H9 (cell line): ENCODE data around the gene SCT. TPM values are rescaled to one million over a fixed set of nuclear protein-coding genes. Genes with fewer than 3 reads are reported as not detected.

ENCODE experiments used
- DNase-seq: peaks from one replicate; pipeline ENCODE4 v3.0.0-alpha.2; 2017
- H2AFZ ChIP-seq: one replicate; pipeline ENCODE4 v1.6.1; 2013; ENCODE audit warnings: mild to moderate bottlenecking, low read length, control low read depth, moderate library complexity
- H2AK5ac ChIP-seq: 2 replicates; pipeline ENCODE4 v1.6.1; 2013; ENCODE audit warnings: low read length, control low read depth, mixed read lengths; ENCODE audit not compliant: insufficient read length
- H2BK120ac ChIP-seq: one replicate; pipeline ENCODE4 v1.6.1; 2013; ENCODE audit warnings: low read depth, mild to moderate bottlenecking, low read length, control low read depth, inconsistent platforms; ENCODE audit not compliant: poor library complexity, severe bottlenecking
- H2BK12ac ChIP-seq: 2 replicates; pipeline ENCODE4 v1.6.1; 2013; ENCODE audit warnings: low read length, control low read depth, mixed read lengths, low read depth; ENCODE audit not compliant: insufficient read length
- H2BK15ac ChIP-seq: 2 replicates; pipeline ENCODE4 v1.6.1; 2013; ENCODE audit warnings: low read depth, low read length, control low read depth
- H2BK20ac ChIP-seq: one replicate; pipeline ENCODE4 v1.6.1; 2013; ENCODE audit warnings: low read depth, mild to moderate bottlenecking, low read length, control low read depth, inconsistent platforms; ENCODE audit not compliant: poor library complexity, severe bottlenecking
- H2BK5ac ChIP-seq: 2 replicates; pipeline ENCODE4 v1.6.1; 2013; ENCODE audit warnings: low read length, control low read depth, mixed read lengths; ENCODE audit not compliant: insufficient read length
- H3K14ac ChIP-seq: 2 replicates; pipeline ENCODE4 v1.6.1; 2013; ENCODE audit warnings: low read length, control low read depth; ENCODE audit not compliant: insufficient read depth
- H3K18ac ChIP-seq: 2 replicates; pipeline ENCODE4 v1.6.1; 2013; ENCODE audit warnings: low read depth, mild to moderate bottlenecking, mixed read lengths, low read length, control low read depth; ENCODE audit not compliant: insufficient read length
- H3K23ac ChIP-seq: 2 replicates; pipeline ENCODE4 v1.6.1; 2013; ENCODE audit warnings: low read length, control low read depth, mixed read lengths, low read depth; ENCODE audit not compliant: insufficient read length
- H3K23me2 ChIP-seq: 2 replicates; pipeline ENCODE4 v1.6.1; 2013; ENCODE audit warnings: low read depth, mild to moderate bottlenecking, mixed read lengths, low read length, control low read depth; ENCODE audit not compliant: insufficient read length, poor library complexity, severe bottlenecking
- H3K27ac ChIP-seq: 2 replicates; pipeline ENCODE4 v1.5.1; 2013; ENCODE audit warnings: low read length, control low read depth, mixed read lengths, low read depth; ENCODE audit not compliant: insufficient read length
- H3K27me3 ChIP-seq: 2 replicates; pipeline ENCODE4 v1.6.1; 2013; ENCODE audit warnings: low read length, control low read depth, inconsistent platforms; ENCODE audit not compliant: insufficient read depth
- H3K4ac ChIP-seq: 2 replicates; pipeline ENCODE4 v1.6.1; 2013; ENCODE audit warnings: low read depth, mild to moderate bottlenecking, control low read depth, inconsistent platforms, low read length, moderate library complexity
- H3K4me1 ChIP-seq: 2 replicates; pipeline ENCODE4 v1.6.1; 2013; ENCODE audit warnings: low read length, control low read depth, inconsistent platforms; ENCODE audit not compliant: insufficient read depth
- H3K4me2 ChIP-seq: 2 replicates; pipeline ENCODE4 v1.6.1; 2013; ENCODE audit warnings: low read length, control low read depth, mixed read lengths; ENCODE audit not compliant: insufficient read length, insufficient read depth
- H3K56ac ChIP-seq: 2 replicates; pipeline ENCODE4 v1.6.1; 2013; ENCODE audit warnings: low read depth, mild to moderate bottlenecking, mixed read lengths, low read length, control low read depth; ENCODE audit not compliant: insufficient read length
- H3K79me1 ChIP-seq: 2 replicates; pipeline ENCODE4 v1.6.1; 2013; ENCODE audit warnings: low read depth, mild to moderate bottlenecking, moderate library complexity, low read length, control low read depth, inconsistent platforms; ENCODE audit not compliant: insufficient read depth, poor library complexity, severe bottlenecking
- H3K79me2 ChIP-seq: 2 replicates; pipeline ENCODE4 v1.6.1; 2013; ENCODE audit warnings: low read length, control low read depth, inconsistent platforms; ENCODE audit not compliant: insufficient read depth
- H3K9ac ChIP-seq: 2 replicates; pipeline ENCODE4 v1.6.1; 2013; ENCODE audit warnings: low read length, control low read depth, mixed read lengths; ENCODE audit not compliant: insufficient read length; ENCODE audit errors: extremely low read depth
- H3K9me3 ChIP-seq: one replicate; pipeline ENCODE4 v1.6.1; 2013; ENCODE audit warnings: low read depth, low read length, inconsistent platforms; ENCODE audit not compliant: control insufficient read depth
- H3T11ph ChIP-seq: one replicate; pipeline ENCODE4 v1.6.1; 2013; ENCODE audit warnings: mild to moderate bottlenecking, low read length, control low read depth, inconsistent platforms
- H4K20me1 ChIP-seq: one replicate; pipeline ENCODE4 v1.6.1; 2013; ENCODE audit not compliant: control insufficient read depth, insufficient read length, insufficient read depth
- H4K5ac ChIP-seq: 2 replicates; pipeline ENCODE4 v1.6.1; 2013; ENCODE audit warnings: low read depth, mild to moderate bottlenecking, mixed read lengths, low read length, control low read depth; ENCODE audit not compliant: insufficient read length
- H4K8ac ChIP-seq: replicated peaks from 2 replicates; pipeline ENCODE4 v1.6.1; 2013; ENCODE audit warnings: low read length, control low read depth, mixed read lengths, low read depth; ENCODE audit not compliant: insufficient read length
- H4K91ac ChIP-seq: 2 replicates; pipeline ENCODE4 v1.6.1; 2013; ENCODE audit warnings: low read depth, mild to moderate bottlenecking, moderate library complexity, mixed read lengths, low read length, control low read depth; ENCODE audit not compliant: insufficient read length
- H3K27ac Mint-ChIP-seq, 3 experiments: 2 replicates in 2 of 3; 3 replicates in 1 of 3; pipeline ENCODE4 v1.8.0; 2020 to 2021; ENCODE audit warnings: mixed read lengths in 3 of 3, mild to moderate bottlenecking in 1 of 3, moderate library complexity in 1 of 3
- H3K27me3 Mint-ChIP-seq: 2 replicates; pipeline ENCODE4 v1.8.0; 2021; ENCODE audit warnings: low read depth, mild to moderate bottlenecking, moderate library complexity, mixed read lengths
- H3K36me3 Mint-ChIP-seq, 3 experiments: 2 replicates in 2 of 3; 3 replicates in 1 of 3; pipeline ENCODE4 v1.8.0; 2020 to 2021; ENCODE audit warnings: low read depth in 3 of 3, mixed read lengths in 3 of 3; ENCODE audit not compliant: insufficient read depth in 1 of 3
- H3K4me1 Mint-ChIP-seq, 2 experiments: 2 replicates each; pipeline ENCODE4 v1.8.0; 2020; ENCODE audit warnings: mixed read lengths in 2 of 2
- H3K4me3 Mint-ChIP-seq, 2 experiments: 2 replicates in 1 of 2; 3 replicates in 1 of 2; pipeline ENCODE4 v1.8.0; 2020 to 2021; ENCODE audit warnings: mild to moderate bottlenecking in 2 of 2, mixed read lengths in 2 of 2, moderate library complexity in 1 of 2
- H3K9me3 Mint-ChIP-seq, 2 experiments: 2 replicates in 1 of 2; 3 replicates in 1 of 2; pipeline ENCODE4 v1.8.0; 2020; ENCODE audit warnings: mild to moderate bottlenecking in 2 of 2, mixed read lengths in 2 of 2, moderate library complexity in 1 of 2
- CTCF ChIP-seq: fragments of 200-600 bp; sonication (generic); conservative IDR thresholded peaks from 3 replicates; pipeline ENCODE4 v1.8.0; 2021; ENCODE audit warnings: antibody characterized with exemption, mild to moderate bottlenecking
- WGBS: extraction: QIAGEN DNeasy Blood & Tissue Kit; methylation state at CpG from one replicate; pipeline ENCODE4 v1.1.7; 2013; ENCODE audit warnings: missing lambda C conversion rate, low lambda C conversion rate, mixed read lengths; ENCODE audit not compliant: insufficient read length; ENCODE audit errors: extremely low coverage; 5-methylcytosine and 5-hydroxymethylcytosine counted together
- total RNA-seq: library from RNA; stranded (reverse); gene quantifications from 2 replicates; pipeline ENCODE4 v1.2.1, GENCODE V29; 2021

Gene SCT
- total RNA-seq, 1 experiment from 2014 or later: 1.8 TPM

GRCh38 chr11:598005-598680, 28.8 kb downstream of the SCT start:
- no peak overlapping the region for H3K14ac ChIP-seq
- no peaks in the 10 kb centered on the region for H3K79me2 ChIP-seq
- Mint-ChIP-seq H3K9me3 (no peaks in the 10 kb centered on the region; a peak in 1 of 5 replicates), H3K27me3 (0 out of 2 replicates have a peak, but pooled peaks cover 2% of the 10 kb centered on the region), H3K36me3 (peaks cover 43 to 80% (median 74%) of the 10 kb centered on the region in 3 experiments; a peak in 6 of 7 replicates), H3K4me3 (no peak overlapping the region), H3K27ac (no peak overlapping the region), H3K4me1 (no peaks in the 10 kb centered on the region)
- no peak overlapping the region for H2BK120ac ChIP-seq
- H2BK15ac ChIP-seq: no peak overlapping the region
- no peak overlapping the region for H4K91ac ChIP-seq
- no peak overlapping the region for H2BK5ac ChIP-seq
- H3K27me3 ChIP-seq: no peaks in the 10 kb centered on the region
- no peak overlapping the region for H2BK12ac ChIP-seq
- H3K4ac ChIP-seq: no peak overlapping the region
- no CpG with 5 or more reads among the region's 30 CpGs for WGBS
- no peaks in the 10 kb centered on the region for H3K4me1 ChIP-seq
- H2BK20ac ChIP-seq: no peak overlapping the region
- no peaks in the 10 kb centered on the region for H4K20me1 ChIP-seq
- H3K4me2 ChIP-seq: no peak overlapping the region
- H2AFZ ChIP-seq: no peak overlapping the region
- DNase-seq: no peak
- no peak overlapping the region for H3K9ac ChIP-seq
- H3K23ac ChIP-seq: no peak overlapping the region
- no peak overlapping the region for H4K5ac ChIP-seq
- H2AK5ac ChIP-seq: no peak overlapping the region
- H3K9me3 ChIP-seq: no peaks in the 10 kb centered on the region
- H3K27ac ChIP-seq: no peak overlapping the region
- no peaks in the 10 kb centered on the region for H3K23me2 ChIP-seq
- TF ChIP-seq CTCF: no peak
- no peak overlapping the region for H3K18ac ChIP-seq
- H3T11ph ChIP-seq: no peak overlapping the region
- no peak overlapping the region for H4K8ac ChIP-seq
- no peak overlapping the region for H3K56ac ChIP-seq
- H3K79me1 ChIP-seq: no peaks in the 10 kb centered on the region
